ENCODE data around the gene FGF1.

Gene FGF1

GRCh38 chr5:142696379-142696778 lies 10.5 kb upstream of the FGF1 start:
- no peak for DNase-seq

- no peak for DNase-seq
Observed at GRCh38 chr5:142694092-142694856, 8.4 kb upstream of the FGF1 start.

GRCh38 chr5:142692321-142692894 lies 6.5 kb upstream of the FGF1 start:
- DNase-seq: no peak

- no peak for DNase-seq
Observed at GRCh38 chr5:142690667-142691066, 4.8 kb upstream of the FGF1 start.

- DNase-seq: no peak
Observed at GRCh38 chr5:142689081-142689480, 3.2 kb upstream of the FGF1 start.

- peak; percentile 7 for DNase-seq
Observed at GRCh38 chr5:142688281-142688989, 2.5 kb upstream of the FGF1 start.

- DNase-seq: no peak
Observed at GRCh38 chr5:142686968-142687367, 1.1 kb upstream of the FGF1 start.

GRCh38 chr5:142686210-142686734 lies 382 bp upstream of the FGF1 start:
- no peak for DNase-seq

- DNase-seq: no peak
Observed at GRCh38 chr5:142684508-142685041, 1.3 kb downstream of the FGF1 start.

- no peak for DNase-seq
Observed at GRCh38 chr5:142683881-142684505, 1.9 kb downstream of the FGF1 start.

GRCh38 chr5:142683116-142683515 lies 2.8 kb downstream of the FGF1 start:
- DNase-seq: no peak

- no peak for DNase-seq
Observed at GRCh38 chr5:142680605-142681259, 5.2 kb downstream of the FGF1 start.

GRCh38 chr5:142679744-142680143 lies 6.1 kb downstream of the FGF1 start:
- DNase-seq: no peak

- no peak for DNase-seq
Observed at GRCh38 chr5:142678529-142678928, 7.4 kb downstream of the FGF1 start.

GRCh38 chr5:142677198-142677597 lies 8.7 kb downstream of the FGF1 start:
- DNase-seq: no peak

GRCh38 chr5:142676318-142676717 lies 9.6 kb downstream of the FGF1 start:
- no peak for DNase-seq

- no peak for DNase-seq
Observed at GRCh38 chr5:142674531-142675469, 11.1 kb downstream of the FGF1 start.

GRCh38 chr5:142671801-142672200 lies 14.1 kb downstream of the FGF1 start:
- DNase-seq: no peak

GRCh38 chr5:142671266-142671665 lies 14.6 kb downstream of the FGF1 start:
- DNase-seq: no peak

GRCh38 chr5:142670804-142671203 lies 15.1 kb downstream of the FGF1 start:
- no peak for DNase-seq

- no peak for DNase-seq
Observed at GRCh38 chr5:142669477-142669876, 16.4 kb downstream of the FGF1 start.

All from DMS79 treated with DMSO at 0.1 percent for 48 hours (cell line).